ENCODE measurements around the gene ABCB8. TPM values are rescaled to one million over a fixed set of nuclear protein-coding genes. Genes with fewer than 3 reads are reported as not detected.
A peak's percentile ranks its signal among the peaks of the same experiment; 100 is the strongest.

ABCB8 gene
- total and polyA plus RNA-seq, 9 of the 15 experiments (the other 6 are each of a cell fraction or from before 2014, with no cell fraction given): 7.6 to 106 (median 36.3) TPM

GRCh38 chr7:151032936-151033863 lies 5.0 kb downstream of the ABCB8 start:
- H3K4me2 ChIP-seq (ENCODE audit: insufficient read depth, low read length): no peak overlapping the region
- intact Hi-C loops (cut with micrococcal nuclease) (no loop called here), in situ Hi-C loops (cut with MboI) (no loop called here)
- FAIRE-seq (no peak), DNase-seq (ENCODE audit: extremely low read depth in 1 of 4, low spot score in 3 of 4) (peak in 2 of 4 experiments; percentile 38 to 52), ATAC-seq (no peak)
- 88% methylated on average over 16 of the region's 17 CpGs for WGBS (ENCODE audit: insufficient coverage, low coverage, missing lambda C conversion rate)
- H3K79me2 ChIP-seq (ENCODE audit: control insufficient read depth, insufficient read depth, low read length): peaks cover 34% of the 10 kb centered on the region
- no peaks in the 10 kb centered on the region for H3K27me3 ChIP-seq (ENCODE audit: control insufficient read depth in 2 of 2, insufficient read depth in 2 of 2, low read length in 2 of 2)
- no peak overlapping the region for H2AFZ ChIP-seq (ENCODE audit: low read depth, low read length)
- no peaks in the 10 kb centered on the region for H3K9me1 ChIP-seq (ENCODE audit: control insufficient read depth, insufficient read depth, low read length)
- H3K4me1 ChIP-seq (replicated peaks in 1 of 2; ENCODE audit: control insufficient read depth in 2 of 2, insufficient read depth in 2 of 2, low read length in 2 of 2): peaks cover 4 to 55% of the 10 kb centered on the region in 2 experiments; a peak in 4 of 5 replicates
- H3K27ac ChIP-seq (ENCODE audit: extremely low read depth, low read depth, low read length): no peak overlapping the region
- no peak overlapping the region for H3K4me3 ChIP-seq
- H4K20me1 ChIP-seq (replicated peaks; ENCODE audit: control insufficient read depth, insufficient read depth, low read length): no peaks in the 10 kb centered on the region
- peaks cover 76% of the 10 kb centered on the region; the same call in 2 of the 3 replicates for H3K36me3 ChIP-seq (ENCODE audit: control insufficient read depth, insufficient read depth, low read length)
- H3K9me3 ChIP-seq (replicated peaks; ENCODE audit: control insufficient read depth, insufficient read depth, low read depth, low read length): no peaks in the 10 kb centered on the region
- peak overlapping the region in 1 of 2 experiments; percentile 5; a peak in 2 of 4 replicates for H3K9ac ChIP-seq (ENCODE audit: insufficient read depth in 1 of 2, low read depth in 2 of 2, low read length in 2 of 2)
- no TSS peak for BruUV-seq (replicated peaks)
- CTCF ChIA-PET (ENCODE audit: low intra/inter-chr PET ratio): interaction anchor here (1.1 kb wide), 1 partner anchor 77 kb away, joined by 3 read pairs; no protein-coding TSS in a partner anchor
- POLR2A ChIA-PET: interaction anchor here (0.6 to 1.1 kb wide), 4 partner anchors 9 to 39 kb away, joined by 3 read pairs; no protein-coding TSS in a partner anchor
- TF ChIP-seq CBFB (CRISPR knock-in tag; IDR thresholded peaks at IDR 0.05): peak; percentile 25; the same call in 1 of the 2 replicates
- no peak for TF ChIP-seq AFF4 (CRISPR knock-in tag; IDR thresholded peaks at IDR 0.05)
- 0 out of 2 replicates have a peak, but pooled peaks have one; percentile 7 for TF ChIP-seq SMC3 (conservative IDR thresholded peaks at IDR 0.05; ENCODE audit: insufficient read depth, low read depth, low read length)
- no peak for TF ChIP-seq ZNF408 (CRISPR knock-in tag; IDR thresholded peaks at IDR 0.05; ENCODE audit: low read depth)
- no peak for TF ChIP-seq BRF2 (IDR thresholded peaks at IDR 0.05; ENCODE audit: borderline replicate concordance, insufficient read depth, insufficient read length)
- no peak for TF ChIP-seq PURB (CRISPR knock-in tag; IDR thresholded peaks at IDR 0.05; ENCODE audit: low read depth)
- TF ChIP-seq SP1 (CRISPR knock-in tag; IDR thresholded peaks at IDR 0.05): no peak
- TF ChIP-seq MAFK (IDR thresholded peaks at IDR 0.05; ENCODE audit: low read length): no peak
- no peak for TF ChIP-seq NCOA1 (IDR thresholded peaks at IDR 0.05; ENCODE audit: low read depth)
- TF ChIP-seq CTCF (IDR thresholded peaks at IDR 0.05 in 2 of 3, conservative IDR thresholded peaks at IDR 0.05 in 1 of 3; ENCODE audit: insufficient read depth in 2 of 3, low read depth in 1 of 3, low read length in 3 of 3): peak; percentile 52 to 75 (median 59)
- TF ChIP-seq ZNF140 (CRISPR knock-in tag; IDR thresholded peaks at IDR 0.05): no peak
- no peak for TF ChIP-seq HLTF (IDR thresholded peaks at IDR 0.05)
- TF ChIP-seq BRCA1 (IDR thresholded peaks at IDR 0.05): no peak
- TF ChIP-seq BRCA1 (CRISPR knock-in tag; IDR thresholded peaks at IDR 0.05): no peak
- no peak for TF ChIP-seq RBM14 (IDR thresholded peaks at IDR 0.05; ENCODE audit: borderline replicate concordance, insufficient read depth, low read depth, low read length)

Data from K562 (cell line).